DMS114 treated with DMSO at 0.1 percent for 48 hours (cell line): ENCODE data around the gene FXYD7.
A peak's percentile ranks its signal among the peaks of the same experiment; 100 is the strongest.
"Not testable (repeated sequence)": the region's sequence is repeated elsewhere in the genome, so short reads cannot be mapped to it uniquely, and the experiment has no call there.

Source experiments
- DNase-seq: peaks from one replicate; lab custom pipeline; 2025; ENCODE audit not compliant: unreplicated experiment; lab: John Stamatoyannopoulos, UW

FXYD7 gene

GRCh38 chr19:35142606-35143230 lies 337 bp upstream of the FXYD7 start:
- peak; percentile 28 for DNase-seq

GRCh38 chr19:35143818-35144217 lies 763 bp downstream of the FXYD7 start:
- DNase-seq = no peak

GRCh38 chr19:35144259-35144599 lies 1.2 kb downstream of the FXYD7 start:
- DNase-seq = no peak

- DNase-seq = no peak
Measured at GRCh38 chr19:35144600-35145436, 1.8 kb downstream of the FXYD7 start.

GRCh38 chr19:35146746-35147459 lies 3.8 kb downstream of the FXYD7 start:
- no peak for DNase-seq

GRCh38 chr19:35149463-35149862 lies 6.4 kb downstream of the FXYD7 start:
- DNase-seq = no peak

GRCh38 chr19:35150445-35150844 lies 7.4 kb downstream of the FXYD7 start:
- DNase-seq = no peak

- no peak for DNase-seq
Measured at GRCh38 chr19:35151273-35152065, 8.4 kb downstream of the FXYD7 start.

GRCh38 chr19:35153129-35153522 lies 10.1 kb downstream of the FXYD7 start:
- not testable (repeated sequence) for DNase-seq

- peak; percentile 27 for DNase-seq
Measured at GRCh38 chr19:35153701-35154524, 10.9 kb downstream of the FXYD7 start.

- DNase-seq = no peak
Measured at GRCh38 chr19:35154525-35155406, 11.7 kb downstream of the FXYD7 start, which contains the start of gene FXYD5. Gene FXYD5 (plus strand): TSS chr19:35154735. CDS start chr19:35155551, 816 bp downstream.

GRCh38 chr19:35155441-35155840 lies 12.4 kb downstream of the FXYD7 start:
- DNase-seq = no peak

GRCh38 chr19:35155981-35156672 lies 13.1 kb downstream of the FXYD7 start:
- DNase-seq = no peak

- no peak for DNase-seq
Measured at GRCh38 chr19:35156673-35157014, 13.6 kb downstream of the FXYD7 start.

GRCh38 chr19:35157431-35157830 lies 14.4 kb downstream of the FXYD7 start:
- no peak for DNase-seq

- DNase-seq = no peak
Measured at GRCh38 chr19:35159606-35160005, 16.6 kb downstream of the FXYD7 start.

GRCh38 chr19:35160629-35161433 lies 17.8 kb downstream of the FXYD7 start:
- DNase-seq = no peak

GRCh38 chr19:35161434-35161743 lies 18.3 kb downstream of the FXYD7 start:
- DNase-seq = no peak
